HG02571 (cell line): Measurements from ENCODE around the gene CAPN15.

ENCODE experiments used
- ATAC-seq: cut with Tn5 transposase; IDR thresholded peaks from one replicate; pipeline ENCODE4 v1.9.1; 2021; ENCODE audit warnings: mild to moderate bottlenecking, moderate library complexity; ENCODE audit not compliant: unreplicated experiment

Gene CAPN15

DNA sequence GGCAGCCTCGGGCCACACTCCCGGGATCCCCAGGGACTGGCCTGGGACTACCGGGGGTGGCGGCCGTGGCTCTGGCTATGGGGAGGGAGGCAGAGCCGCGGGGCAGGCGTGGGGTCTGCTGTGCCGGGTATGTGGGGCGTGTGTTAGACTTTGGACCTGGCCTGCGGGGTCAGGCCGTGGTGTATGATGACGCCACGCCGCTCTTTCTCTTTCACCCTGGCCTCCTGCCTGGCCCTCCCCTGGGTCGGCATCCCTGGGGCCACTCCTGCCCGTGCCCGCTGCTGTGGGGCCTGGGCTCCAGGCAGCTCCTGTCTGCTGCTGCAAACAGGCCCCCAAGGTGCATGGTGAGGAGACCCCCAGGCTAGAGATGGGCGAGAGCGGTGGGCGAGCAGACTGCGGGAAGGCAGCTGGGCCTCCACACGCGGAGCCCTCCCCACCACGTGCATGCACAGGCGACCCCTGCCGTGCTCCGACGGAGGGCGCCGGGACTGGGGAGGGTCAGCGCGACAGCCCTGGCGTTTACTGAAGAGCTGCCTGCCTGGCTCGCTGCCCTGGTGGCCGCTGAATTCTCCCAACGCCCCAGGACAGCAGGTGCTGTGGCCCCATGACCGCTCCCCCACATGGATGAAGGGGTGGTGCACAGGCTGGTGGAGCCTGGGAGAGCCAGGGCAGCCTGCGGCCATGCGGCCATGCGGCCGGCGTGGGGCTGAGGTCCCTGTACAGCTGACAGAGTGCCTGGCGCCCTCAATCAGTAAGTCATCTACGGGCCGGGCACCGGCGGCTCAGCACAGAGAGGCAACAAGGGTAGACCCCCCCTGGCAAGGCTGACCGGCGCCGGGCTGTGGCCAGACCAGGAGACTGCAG is 16.0 kb downstream of the CAPN15 start:
- no peak for ATAC-seq

DNA sequence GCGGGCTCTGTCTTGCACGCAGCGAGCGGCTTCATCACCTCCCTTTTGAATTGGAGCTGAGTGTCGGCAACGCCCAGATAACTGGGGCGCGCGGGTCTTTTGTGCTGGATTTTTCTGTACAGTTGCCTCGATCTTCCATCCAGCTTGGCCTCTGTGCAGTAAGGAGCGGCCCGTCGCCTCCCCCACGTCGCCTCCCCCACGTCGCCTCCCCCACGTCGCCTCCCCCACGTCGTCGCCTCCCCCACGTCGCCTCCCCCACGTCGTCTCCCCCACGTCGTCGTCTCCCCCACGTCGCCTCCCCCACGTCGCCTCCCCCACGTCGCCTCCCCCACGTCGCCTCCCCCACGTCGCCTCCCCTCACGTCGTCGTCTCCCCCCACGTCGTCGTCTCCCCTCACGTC is 17.0 kb downstream of the CAPN15 start:
- no peak for ATAC-seq

- no peak for ATAC-seq
Measured at GRCh38 chr16:546909-547770, 19.6 kb downstream of the CAPN15 start.

DNA sequence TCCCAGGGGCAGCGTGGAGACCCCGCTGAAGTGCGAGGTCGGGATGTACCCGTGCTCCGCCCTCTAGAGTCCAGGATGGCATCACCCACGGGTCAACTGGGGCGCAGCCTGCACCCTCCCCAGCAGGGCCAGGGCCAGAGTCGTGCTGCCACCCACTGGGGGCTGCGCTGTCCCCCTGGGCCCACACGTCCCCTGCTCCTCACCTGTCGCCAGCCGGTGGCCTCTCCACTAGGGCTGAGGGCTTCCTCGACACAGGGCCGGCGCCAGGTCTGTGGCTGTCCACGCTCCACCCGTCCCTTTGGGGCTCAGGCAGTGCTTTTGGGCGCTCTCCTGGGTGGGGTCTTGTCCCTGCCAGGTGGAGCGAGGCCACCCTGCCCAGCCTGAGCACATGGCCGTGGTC is 21.1 kb downstream of the CAPN15 start:
- ATAC-seq = no peak

DNA sequence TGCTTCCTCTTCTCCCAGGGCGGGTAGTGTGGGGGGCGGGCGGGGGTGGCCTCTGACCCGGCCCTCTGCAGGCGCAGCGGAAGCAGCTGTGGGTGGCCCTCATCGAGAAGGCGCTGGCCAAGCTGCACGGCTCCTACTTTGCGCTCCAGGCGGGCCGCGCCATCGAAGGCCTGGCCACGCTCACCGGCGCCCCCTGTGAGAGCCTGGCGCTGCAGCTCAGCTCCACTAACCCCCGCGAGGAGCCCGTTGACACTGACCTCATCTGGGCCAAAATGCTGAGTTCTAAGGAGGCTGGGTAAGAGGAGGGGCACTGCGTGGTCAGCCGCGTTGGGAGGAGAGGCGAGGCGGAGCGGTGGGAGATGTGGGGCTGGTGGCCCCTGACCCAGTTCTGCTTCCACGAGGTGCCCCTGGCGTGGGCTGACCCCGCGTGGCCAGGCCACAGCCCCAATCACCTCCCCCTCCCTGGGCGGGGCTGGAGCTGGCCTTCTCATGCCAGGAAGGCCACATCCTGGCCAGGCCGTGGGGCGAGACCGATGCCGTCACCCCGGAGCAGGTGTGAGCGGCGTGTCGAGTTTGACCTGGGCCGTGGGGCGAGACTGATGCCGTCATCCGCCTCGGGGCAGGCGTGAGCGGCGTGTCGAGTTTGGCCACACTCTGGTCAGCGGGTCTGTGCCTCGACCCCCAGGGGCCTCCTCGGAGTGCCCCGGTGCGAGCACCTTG is 22.2 kb downstream of the CAPN15 start:
- no peak for ATAC-seq

DNA sequence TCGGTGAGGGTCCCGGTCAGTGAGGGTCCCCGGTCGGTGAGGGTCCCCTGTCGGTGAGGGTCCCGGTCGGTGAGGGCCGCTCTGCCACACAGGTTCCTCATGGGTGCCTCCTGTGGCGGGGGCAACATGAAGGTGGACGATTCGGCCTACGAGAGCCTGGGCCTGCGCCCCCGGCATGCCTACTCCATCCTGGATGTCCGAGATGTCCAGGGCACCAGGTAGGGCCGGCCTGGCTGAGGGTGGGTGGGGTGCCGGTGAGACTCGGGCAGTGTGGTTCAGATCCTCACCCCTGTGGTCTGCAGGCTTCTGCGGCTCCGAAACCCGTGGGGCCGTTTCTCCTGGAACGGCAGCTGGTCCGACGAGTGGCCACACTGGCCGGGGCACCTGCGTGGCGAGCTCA is 23.7 kb downstream of the CAPN15 start:
- ATAC-seq = no peak

- no peak for ATAC-seq
Measured at GRCh38 chr16:552171-552570, 24.7 kb downstream of the CAPN15 start.

DNA sequence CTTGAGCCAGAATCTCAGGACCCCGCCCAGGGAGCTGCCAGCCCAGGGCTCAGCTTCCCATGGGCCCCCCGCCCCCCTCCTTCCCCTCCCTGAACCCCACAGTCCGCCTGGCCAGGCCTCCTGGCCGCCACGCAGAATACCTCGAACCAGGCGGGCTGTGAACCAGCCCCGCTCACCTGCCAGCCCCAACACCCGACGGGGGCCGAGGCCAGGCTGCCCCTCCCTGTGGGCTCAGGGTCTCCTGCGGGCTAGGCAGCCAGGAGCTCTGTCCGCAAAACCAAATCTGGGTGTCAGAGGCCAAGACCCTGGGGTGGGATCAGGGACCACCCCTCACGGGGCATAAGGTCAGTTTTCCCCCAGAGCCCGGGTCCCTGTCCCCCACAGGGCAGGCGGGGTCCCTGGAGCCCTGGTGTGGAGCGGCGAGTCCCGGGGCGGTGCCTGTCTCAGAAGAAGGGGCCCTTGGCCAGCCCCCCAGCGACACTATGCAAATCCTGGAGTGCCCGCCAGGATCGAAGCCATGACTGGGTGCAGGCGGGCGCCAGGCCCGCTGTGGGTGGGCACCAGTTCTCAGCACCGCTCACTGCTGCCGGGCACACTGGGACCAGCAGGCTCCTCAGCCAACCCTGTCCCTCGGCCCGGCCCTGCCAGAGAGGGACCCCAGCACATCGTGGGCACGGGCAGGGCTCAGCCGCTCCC is 26.2 kb downstream of the CAPN15 start:
- no peak for ATAC-seq

- ATAC-seq = no peak
Measured at GRCh38 chr16:554297-554621, 26.7 kb downstream of the CAPN15 start.

DNA sequence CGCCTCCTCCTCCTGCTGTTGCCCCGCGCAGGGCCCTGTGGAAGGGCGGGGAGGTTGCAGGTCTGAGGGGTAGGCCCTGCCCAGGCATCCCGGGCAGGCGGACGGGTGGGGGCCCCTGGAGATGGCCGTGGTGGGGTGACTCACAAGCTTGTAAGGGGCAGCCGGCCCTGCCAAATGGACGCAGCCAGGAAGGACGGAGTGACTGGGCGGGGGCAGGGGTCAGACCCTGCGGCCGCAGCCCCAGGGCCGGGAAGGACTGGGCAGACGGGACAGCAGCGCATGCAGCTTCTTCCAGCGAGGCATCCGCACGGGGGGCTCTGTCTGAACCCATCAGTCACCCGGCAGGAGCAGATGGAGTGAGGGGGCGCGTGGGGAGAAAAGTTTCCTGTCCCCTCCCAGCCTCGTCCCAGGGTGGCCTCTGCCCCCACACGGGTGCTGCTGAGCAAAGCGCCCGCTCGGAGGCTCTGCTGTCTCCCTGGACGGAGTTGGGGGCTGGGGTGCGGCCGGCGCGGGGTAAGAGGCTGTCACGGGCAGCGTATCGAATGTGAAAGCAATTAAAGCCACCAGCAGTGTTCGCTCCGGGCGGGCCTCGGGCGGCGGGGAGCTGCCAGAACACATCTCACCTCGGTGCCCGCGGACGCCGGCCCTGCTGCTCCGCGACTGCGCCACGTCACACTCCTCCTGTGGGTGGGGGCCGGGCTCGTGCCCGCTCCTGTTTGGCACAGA is 27.3 kb downstream of the CAPN15 start:
- no peak for ATAC-seq

- ATAC-seq = no peak
Measured at GRCh38 chr16:555528-556473, 28.3 kb downstream of the CAPN15 start.

- ATAC-seq = no peak
Measured at GRCh38 chr16:556474-557173, 29.1 kb downstream of the CAPN15 start.

- ATAC-seq = no peak
Measured at GRCh38 chr16:557463-558297, 30.2 kb downstream of the CAPN15 start.

DNA sequence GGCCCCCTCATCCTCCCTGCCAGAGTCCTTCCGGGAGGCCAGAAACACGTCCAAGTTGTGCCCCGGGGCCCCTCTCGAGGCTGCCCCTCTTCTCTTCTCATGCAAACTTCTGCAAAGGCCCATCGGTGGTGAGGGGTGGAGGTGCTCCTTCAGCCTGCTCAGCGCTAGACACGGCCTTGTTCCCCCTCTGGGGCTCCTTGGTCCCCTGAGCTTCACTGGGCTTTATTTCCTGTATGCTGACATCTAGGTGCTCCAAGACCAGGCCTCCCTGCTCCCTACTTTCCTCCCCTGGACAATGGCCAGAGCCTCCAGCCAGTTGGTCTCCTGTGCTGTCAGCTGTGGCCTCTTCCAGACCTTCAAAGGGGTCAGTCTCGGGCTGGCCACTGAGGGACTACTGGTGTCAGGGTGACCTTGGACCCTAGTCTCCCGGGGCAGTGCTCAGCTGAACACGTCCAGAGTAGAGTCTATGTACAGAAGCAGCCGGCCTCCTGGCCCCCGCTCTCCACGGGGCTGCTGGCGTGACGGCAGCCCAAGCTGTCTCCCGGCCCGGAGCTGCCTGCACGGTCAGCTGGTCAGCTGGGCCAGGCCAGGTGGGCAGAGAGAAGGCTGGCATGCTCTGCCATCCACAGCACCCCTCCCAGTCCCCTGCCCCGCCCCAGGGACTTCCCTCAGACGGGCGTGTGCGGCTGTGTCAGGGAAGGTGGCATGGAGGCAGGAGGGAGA is 30.9 kb downstream of the CAPN15 start:
- ATAC-seq = no peak

GRCh38 chr16:559021-559380 is 31.5 kb downstream of the CAPN15 start:
- ATAC-seq = no peak

DNA sequence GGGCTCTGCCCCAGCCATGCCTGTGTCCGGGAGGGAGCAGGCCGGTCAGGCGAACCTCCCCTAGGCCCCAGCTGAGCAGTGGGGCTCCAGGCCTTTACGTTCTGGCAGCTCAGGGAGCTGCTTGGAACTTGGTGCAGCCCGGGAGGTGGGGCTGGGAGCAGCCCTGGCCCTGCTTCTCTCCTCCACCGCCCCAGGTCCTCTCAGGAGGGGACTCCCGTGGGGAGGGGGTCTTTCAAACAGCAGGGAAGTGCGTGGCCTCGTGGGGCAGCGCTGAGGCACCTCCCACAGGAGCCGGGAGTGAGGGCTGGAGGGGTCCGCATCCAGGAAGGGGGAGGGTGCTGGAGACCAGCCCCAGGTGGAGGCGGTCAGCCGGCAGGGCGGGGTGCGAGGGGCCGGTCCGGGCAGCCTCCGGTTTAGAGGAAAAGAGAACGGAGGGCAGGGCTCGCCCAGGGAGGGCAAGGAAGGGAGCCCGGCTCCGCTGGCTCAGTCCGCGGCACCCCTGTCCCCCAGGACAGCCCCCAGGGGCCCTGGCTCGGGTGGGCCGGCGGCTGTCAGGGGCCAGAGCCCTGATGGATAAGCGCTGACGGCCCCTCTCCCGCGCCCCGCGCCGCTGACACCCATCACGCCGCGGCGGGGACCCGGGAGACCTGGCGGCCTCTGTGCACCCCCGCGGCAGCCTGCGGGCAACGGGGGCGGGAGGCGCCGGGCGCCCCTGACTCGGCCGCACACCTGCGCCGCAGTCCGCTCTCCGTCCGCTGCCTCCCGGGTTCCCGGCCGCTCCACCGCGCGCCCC is 32.1 kb downstream of the CAPN15 start:
- no peak for ATAC-seq
